PFSK-1 (cell line): ENCODE data around the gene CACUL1.

Source experiments
- FOXP2 ChIP-seq: optimal IDR thresholded peaks from 2 replicates; pipeline ENCODE3; 2011; ENCODE audit warnings: borderline replicate concordance, control low read depth, inconsistent platforms; ENCODE audit not compliant: insufficient read depth; ENCODE audit errors: extremely low read length, extremely low read depth
- POLR2AphosphoS5 ChIP-seq: IDR thresholded peaks from 2 replicates; pipeline ENCODE4 v1.6.1; 2012; ENCODE audit warnings: low read depth, mild to moderate bottlenecking, control low read depth, low read length, moderate library complexity
- REST ChIP-seq, 2 experiments: IDR thresholded peaks; 2 replicates each; pipeline versions ENCODE4 v1.6.1 to v1.8.0; 2011 to 2012; ENCODE audit warnings: low read depth in 2 of 2, low read length in 2 of 2, control low read depth in 1 of 2, inconsistent platforms in 1 of 2, mild to moderate bottlenecking in 1 of 2, moderate library complexity in 1 of 2; ENCODE audit not compliant: insufficient read depth in 1 of 2
- SIN3A ChIP-seq: IDR thresholded peaks from 2 replicates; pipeline ENCODE4 v1.6.1; 2012; ENCODE audit warnings: mild to moderate bottlenecking, low read length, moderate library complexity, borderline replicate concordance; ENCODE audit not compliant: insufficient read depth
- TAF1 ChIP-seq: IDR thresholded peaks from 2 replicates; pipeline ENCODE4 v1.6.1; 2012; ENCODE audit warnings: low read length, control low read depth, borderline replicate concordance; ENCODE audit not compliant: insufficient read depth

CACUL1 gene

GRCh38 chr10:118698421-118698820, 56.3 kb downstream of the CACUL1 start:
- TF ChIP-seq TAF1 (no peak), FOXP2 (no peak), REST (IDR thresholded peaks at IDR 0.05; ENCODE audit: insufficient read depth in 1 of 2, low read depth in 2 of 2, low read length in 2 of 2) (no peak), SIN3A (no peak), POLR2AphosphoS5 (no peak)

- TF ChIP-seq FOXP2 (no peak), REST (IDR thresholded peaks at IDR 0.05; ENCODE audit: insufficient read depth in 1 of 2, low read depth in 2 of 2, low read length in 2 of 2) (no peak), SIN3A (no peak), TAF1 (no peak), POLR2AphosphoS5 (no peak)
Measured at GRCh38 chr10:118694848-118695247, 59.9 kb downstream of the CACUL1 start.

GRCh38 chr10:118692872-118693271, 61.9 kb downstream of the CACUL1 start:
- TF ChIP-seq TAF1 (no peak), POLR2AphosphoS5 (no peak), FOXP2 (no peak), REST (IDR thresholded peaks at IDR 0.05; ENCODE audit: insufficient read depth in 1 of 2, low read depth in 2 of 2, low read length in 2 of 2) (no peak), SIN3A (no peak)

GRCh38 chr10:118689070-118689858, 65.5 kb downstream of the CACUL1 start:
- TF ChIP-seq POLR2AphosphoS5 (no peak), REST (IDR thresholded peaks at IDR 0.05; ENCODE audit: insufficient read depth in 1 of 2, low read depth in 2 of 2, low read length in 2 of 2) (no peak), SIN3A (no peak), TAF1 (no peak), FOXP2 (no peak)

- no peak for TF ChIP-seq REST (IDR thresholded peaks at IDR 0.05; ENCODE audit: insufficient read depth in 1 of 2, low read depth in 2 of 2, low read length in 2 of 2)
- TF ChIP-seq FOXP2: no peak
- no peak for TF ChIP-seq POLR2AphosphoS5
- TF ChIP-seq SIN3A: no peak
- no peak for TF ChIP-seq TAF1
Measured at GRCh38 chr10:118687472-118687871, 67.3 kb downstream of the CACUL1 start.
